Measurements from ENCODE around the gene PTTG2. TPM values are rescaled to one million over a fixed set of nuclear protein-coding genes. Genes with fewer than 3 reads are reported as not detected.

The PTTG2 gene
- total and polyA plus RNA-seq, 2 of the 13 experiments (the other 11 are each of a cell fraction or from before 2014, with no cell fraction given) = not detected

DNA sequence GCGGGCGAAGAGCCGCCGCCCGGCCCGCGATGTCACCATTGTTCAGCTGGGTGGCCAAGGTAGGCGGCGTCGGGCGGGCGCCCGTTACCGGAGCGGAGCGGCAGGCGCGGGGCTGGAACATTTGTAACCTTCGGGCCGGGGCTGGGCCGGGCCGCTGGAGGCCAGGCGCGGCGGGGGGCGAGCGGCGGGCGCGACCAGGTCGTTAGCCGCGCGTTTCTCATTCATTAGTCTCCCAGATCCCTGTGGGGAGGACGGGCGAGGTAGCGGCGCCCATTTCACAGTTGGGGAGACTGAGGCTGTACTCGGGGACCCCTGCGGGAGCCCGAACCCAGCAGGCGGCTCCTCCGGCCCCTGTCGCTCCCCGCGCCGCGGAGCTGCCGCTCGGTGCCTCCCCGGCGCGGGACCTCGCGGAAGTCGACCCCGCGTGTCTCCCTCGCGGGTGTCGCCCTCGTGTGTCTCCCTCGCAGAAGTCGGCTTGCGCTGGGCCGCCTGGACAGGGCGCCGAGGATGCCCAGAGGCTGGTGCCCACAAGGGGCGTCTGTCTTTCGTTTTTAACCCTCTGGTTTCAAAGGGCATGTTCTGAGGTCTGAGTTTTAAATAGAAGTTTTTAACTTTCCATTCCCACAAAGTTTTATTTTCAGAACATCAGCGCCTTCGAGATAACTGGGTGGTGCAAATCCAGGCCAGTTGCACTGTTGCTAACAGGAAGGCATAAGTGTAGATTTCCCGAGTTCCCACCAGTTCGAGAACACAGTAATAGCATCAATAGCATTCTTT is 17.5 kb downstream of the PTTG2 start:
- no peak overlapping the region for H2AFZ ChIP-seq (ENCODE audit: low read length)
- H3K4me1 ChIP-seq (ENCODE audit: insufficient read depth, low read length) = peaks cover 54% of the 10 kb centered on the region
- H3K27ac ChIP-seq (ENCODE audit: extremely low read length, insufficient read depth, low read length) = peak overlapping the region; percentile 67
- 3% methylated on average over 23 of the region's 74 CpGs for WGBS (ENCODE audit: low lambda C conversion rate)
- peak; percentile 23 for DNase-seq (ENCODE audit: low spot score)
- H4K20me1 ChIP-seq (ENCODE audit: insufficient read depth, low read length) = peaks cover 5% of the 10 kb centered on the region; the same call in 1 of the 2 replicates
- ATAC-seq = peak; percentile 78
- H3K4me2 ChIP-seq (ENCODE audit: low read depth, low read length) = peak overlapping the region; percentile 95
- no TSS peak for BruUV-seq (replicated peaks)
- FAIRE-seq = no peak
- H3K36me3 ChIP-seq (replicated peaks in 1 of 2; ENCODE audit: control insufficient read depth in 1 of 2, insufficient read depth in 2 of 2, low read length in 2 of 2) = no peaks in the 10 kb centered on the region
- CTCF ChIA-PET (ENCODE audit: low intra/inter-chr PET ratio, low total read pairs) = no interaction called here
- in situ Hi-C loops (cut with HindIII; ENCODE audit: extremely low pct_ligation_motif_present, low pct_unique_long_range_greater_than_20kb) (no loop called here), intact Hi-C loops (cut with micrococcal nuclease; ENCODE audit: unreplicated experiment) (loop anchor here (2.0 to 10.0 kb wide), 4 partner anchors 59 to 175 kb away; partner anchors contain the start of gene PGM2)
- POLR2A ChIA-PET = no interaction called here
- H3K4me3 ChIP-seq (replicated peaks in 1 of 3; ENCODE audit: insufficient read depth in 1 of 3, low read depth in 2 of 3, low read length in 3 of 3) = peak overlapping the region; percentile 61 to 81 (median 80); a peak in 5 of 6 replicates
- H3K9me3 ChIP-seq (ENCODE audit: low read length) = no peaks in the 10 kb centered on the region
- peak overlapping the region; percentile 75 for H3K9ac ChIP-seq (ENCODE audit: insufficient read depth, low read depth, low read length)
- no peaks in the 10 kb centered on the region for H3K27me3 ChIP-seq (ENCODE audit: control insufficient read depth in 1 of 2, insufficient read depth in 2 of 2, low read length in 2 of 2)
- peaks cover 15% of the 10 kb centered on the region for H3K79me2 ChIP-seq (ENCODE audit: insufficient read depth, low read length)
- TF ChIP-seq POGZ (CRISPR knock-in tag; IDR thresholded peaks at IDR 0.05) (peak; percentile 31; the same call in 1 of the 2 replicates), KDM1A (CRISPR knock-in tag; IDR thresholded peaks at IDR 0.05) (peak; percentile 46; the same call in 1 of the 2 replicates), ZNF101 (CRISPR knock-in tag; IDR thresholded peaks at IDR 0.05; ENCODE audit: borderline replicate concordance, low read depth) (no peak), ATF1 (CRISPR knock-in tag; IDR thresholded peaks at IDR 0.05) (no peak), ZBTB7B (CRISPR knock-in tag; IDR thresholded peaks at IDR 0.05) (peak; percentile 53; the same call in 1 of the 2 replicates), TGIF2 (CRISPR knock-in tag; IDR thresholded peaks at IDR 0.05) (0 out of 2 replicates have a peak, but pooled peaks have one; percentile 50), DPF2 (CRISPR knock-in tag; IDR thresholded peaks at IDR 0.05; ENCODE audit: borderline replicate concordance, low read depth) (no peak), KDM5B (CRISPR knock-in tag; IDR thresholded peaks at IDR 0.05; ENCODE audit: borderline replicate concordance) (peak; percentile 83), TBL1XR1 (IDR thresholded peaks at IDR 0.05; ENCODE audit: borderline replicate concordance, low read length, partially characterized antibody) (no peak), HDAC2 (CRISPR knock-in tag; IDR thresholded peaks at IDR 0.05) (peak; percentile 59; the same call in 1 of the 2 replicates), ZFAT (CRISPR knock-in tag; conservative IDR thresholded peaks at IDR 0.05) (0 out of 2 replicates have a peak, but pooled peaks have one; percentile 48), SIX1 (CRISPR knock-in tag; IDR thresholded peaks at IDR 0.05; ENCODE audit: borderline replicate concordance) (no peak), HIVEP1 (CRISPR knock-in tag; IDR thresholded peaks at IDR 0.05) (peak; percentile 57; the same call in 1 of the 2 replicates), CAMTA2 (CRISPR knock-in tag; IDR thresholded peaks at IDR 0.05; ENCODE audit: borderline replicate concordance) (no peak), STAG1 (CRISPR knock-in tag; IDR thresholded peaks at IDR 0.05) (peak; percentile 51)
- TF ChIP-seq, protein P1, sequence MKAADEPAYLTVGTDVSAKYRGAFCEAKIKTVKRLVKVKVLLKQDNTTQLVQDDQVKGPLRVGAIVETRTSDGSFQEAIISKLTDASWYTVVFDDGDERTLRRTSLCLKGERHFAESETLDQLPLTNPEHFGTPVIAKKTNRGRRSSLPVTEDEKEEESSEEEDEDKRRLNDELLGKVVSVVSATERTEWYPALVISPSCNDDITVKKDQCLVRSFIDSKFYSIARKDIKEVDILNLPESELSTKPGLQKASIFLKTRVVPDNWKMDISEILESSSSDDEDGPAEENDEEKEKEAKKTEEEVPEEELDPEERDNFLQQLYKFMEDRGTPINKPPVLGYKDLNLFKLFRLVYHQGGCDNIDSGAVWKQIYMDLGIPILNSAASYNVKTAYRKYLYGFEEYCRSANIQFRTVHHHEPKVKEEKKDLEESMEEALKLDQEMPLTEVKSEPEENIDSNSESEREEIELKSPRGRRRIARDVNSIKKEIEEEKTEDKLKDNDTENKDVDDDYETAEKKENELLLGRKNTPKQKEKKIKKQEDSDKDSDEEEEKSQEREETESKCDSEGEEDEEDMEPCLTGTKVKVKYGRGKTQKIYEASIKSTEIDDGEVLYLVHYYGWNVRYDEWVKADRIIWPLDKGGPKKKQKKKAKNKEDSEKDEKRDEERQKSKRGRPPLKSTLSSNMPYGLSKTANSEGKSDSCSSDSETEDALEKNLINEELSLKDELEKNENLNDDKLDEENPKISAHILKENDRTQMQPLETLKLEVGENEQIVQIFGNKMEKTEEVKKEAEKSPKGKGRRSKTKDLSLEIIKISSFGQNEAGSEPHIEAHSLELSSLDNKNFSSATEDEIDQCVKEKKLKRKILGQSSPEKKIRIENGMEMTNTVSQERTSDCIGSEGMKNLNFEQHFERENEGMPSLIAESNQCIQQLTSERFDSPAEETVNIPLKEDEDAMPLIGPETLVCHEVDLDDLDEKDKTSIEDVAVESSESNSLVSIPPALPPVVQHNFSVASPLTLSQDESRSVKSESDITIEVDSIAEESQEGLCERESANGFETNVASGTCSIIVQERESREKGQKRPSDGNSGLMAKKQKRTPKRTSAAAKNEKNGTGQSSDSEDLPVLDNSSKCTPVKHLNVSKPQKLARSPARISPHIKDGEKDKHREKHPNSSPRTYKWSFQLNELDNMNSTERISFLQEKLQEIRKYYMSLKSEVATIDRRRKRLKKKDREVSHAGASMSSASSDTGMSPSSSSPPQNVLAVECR (CRISPR knock-in tag; IDR thresholded peaks at IDR 0.05; ENCODE audit: borderline replicate concordance) = no peak
- TF ChIP-seq, protein P2, sequence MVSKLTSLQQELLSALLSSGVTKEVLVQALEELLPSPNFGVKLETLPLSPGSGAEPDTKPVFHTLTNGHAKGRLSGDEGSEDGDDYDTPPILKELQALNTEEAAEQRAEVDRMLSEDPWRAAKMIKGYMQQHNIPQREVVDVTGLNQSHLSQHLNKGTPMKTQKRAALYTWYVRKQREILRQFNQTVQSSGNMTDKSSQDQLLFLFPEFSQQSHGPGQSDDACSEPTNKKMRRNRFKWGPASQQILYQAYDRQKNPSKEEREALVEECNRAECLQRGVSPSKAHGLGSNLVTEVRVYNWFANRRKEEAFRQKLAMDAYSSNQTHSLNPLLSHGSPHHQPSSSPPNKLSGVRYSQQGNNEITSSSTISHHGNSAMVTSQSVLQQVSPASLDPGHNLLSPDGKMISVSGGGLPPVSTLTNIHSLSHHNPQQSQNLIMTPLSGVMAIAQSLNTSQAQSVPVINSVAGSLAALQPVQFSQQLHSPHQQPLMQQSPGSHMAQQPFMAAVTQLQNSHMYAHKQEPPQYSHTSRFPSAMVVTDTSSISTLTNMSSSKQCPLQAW (CRISPR knock-in tag; IDR thresholded peaks at IDR 0.05) = no peak
- TF ChIP-seq, protein P3, sequence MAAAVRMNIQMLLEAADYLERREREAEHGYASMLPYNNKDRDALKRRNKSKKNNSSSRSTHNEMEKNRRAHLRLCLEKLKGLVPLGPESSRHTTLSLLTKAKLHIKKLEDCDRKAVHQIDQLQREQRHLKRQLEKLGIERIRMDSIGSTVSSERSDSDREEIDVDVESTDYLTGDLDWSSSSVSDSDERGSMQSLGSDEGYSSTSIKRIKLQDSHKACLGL (CRISPR knock-in tag; IDR thresholded peaks at IDR 0.05) = peak; percentile 81

Measured in HepG2 (cell line).